GM19452 (cell line): ENCODE data around the gene YAP1.

Experiments used
- ATAC-seq: cut with Tn5 transposase; IDR thresholded peaks from one replicate; pipeline ENCODE4 v1.9.1; 2021; ENCODE audit not compliant: unreplicated experiment

The YAP1 gene

GRCh38 chr11:102109896-102110760 lies at the start of gene YAP1:
Gene YAP1, plus strand, starts transcription at chr11:102110447. Its CDS starts 402 bp downstream, at chr11:102110849.
- ATAC-seq: peak; percentile 86

- no peak for ATAC-seq
Measured at GRCh38 chr11:102061276-102061675, 49.0 kb upstream of the YAP1 start.

GRCh38 chr11:102062106-102062505 lies 48.1 kb upstream of the YAP1 start:
- ATAC-seq: no peak

- no peak for ATAC-seq
Measured at GRCh38 chr11:102064316-102064715, 45.9 kb upstream of the YAP1 start.

- no peak for ATAC-seq
Measured at GRCh38 chr11:102070766-102071165, 39.5 kb upstream of the YAP1 start.

GRCh38 chr11:102071497-102072472 lies 38.5 kb upstream of the YAP1 start:
- ATAC-seq: no peak

- no peak for ATAC-seq
Measured at GRCh38 chr11:102073253-102073652, 37.0 kb upstream of the YAP1 start.

- no peak for ATAC-seq
Measured at GRCh38 chr11:102079625-102080024, 30.6 kb upstream of the YAP1 start.

GRCh38 chr11:102081313-102081712 lies 28.9 kb upstream of the YAP1 start:
- no peak for ATAC-seq

GRCh38 chr11:102085864-102086551 lies 24.2 kb upstream of the YAP1 start:
- ATAC-seq: no peak

GRCh38 chr11:102097186-102097585 lies 13.1 kb upstream of the YAP1 start:
- no peak for ATAC-seq

GRCh38 chr11:102099755-102100154 lies 10.5 kb upstream of the YAP1 start:
- no peak for ATAC-seq

GRCh38 chr11:102108734-102109440 lies 1.4 kb upstream of the YAP1 start:
- ATAC-seq: no peak

GRCh38 chr11:102110761-102111010 lies 439 bp downstream of the YAP1 start:
- peak; percentile 8 for ATAC-seq

GRCh38 chr11:102111011-102111786 lies 952 bp downstream of the YAP1 start:
- ATAC-seq: no peak

GRCh38 chr11:102111787-102112508 lies 1.7 kb downstream of the YAP1 start:
- no peak for ATAC-seq

GRCh38 chr11:102112509-102112821 lies 2.2 kb downstream of the YAP1 start:
- ATAC-seq: no peak

- no peak for ATAC-seq
Measured at GRCh38 chr11:102114032-102114431, 3.8 kb downstream of the YAP1 start.

GRCh38 chr11:102115557-102115956 lies 5.3 kb downstream of the YAP1 start:
- no peak for ATAC-seq
